GM21423 (cell line): Measurements from ENCODE around the gene FOXF2.

Experiments
- ATAC-seq: cut with Tn5 transposase; IDR thresholded peaks from one replicate; pipeline ENCODE4 v1.9.1; 2021; ENCODE audit warnings: mild to moderate bottlenecking, moderate library complexity; ENCODE audit not compliant: unreplicated experiment

Gene FOXF2

GRCh38 chr6:1378065-1379016 is 11.0 kb upstream of the FOXF2 start:
- no peak for ATAC-seq

DNA sequence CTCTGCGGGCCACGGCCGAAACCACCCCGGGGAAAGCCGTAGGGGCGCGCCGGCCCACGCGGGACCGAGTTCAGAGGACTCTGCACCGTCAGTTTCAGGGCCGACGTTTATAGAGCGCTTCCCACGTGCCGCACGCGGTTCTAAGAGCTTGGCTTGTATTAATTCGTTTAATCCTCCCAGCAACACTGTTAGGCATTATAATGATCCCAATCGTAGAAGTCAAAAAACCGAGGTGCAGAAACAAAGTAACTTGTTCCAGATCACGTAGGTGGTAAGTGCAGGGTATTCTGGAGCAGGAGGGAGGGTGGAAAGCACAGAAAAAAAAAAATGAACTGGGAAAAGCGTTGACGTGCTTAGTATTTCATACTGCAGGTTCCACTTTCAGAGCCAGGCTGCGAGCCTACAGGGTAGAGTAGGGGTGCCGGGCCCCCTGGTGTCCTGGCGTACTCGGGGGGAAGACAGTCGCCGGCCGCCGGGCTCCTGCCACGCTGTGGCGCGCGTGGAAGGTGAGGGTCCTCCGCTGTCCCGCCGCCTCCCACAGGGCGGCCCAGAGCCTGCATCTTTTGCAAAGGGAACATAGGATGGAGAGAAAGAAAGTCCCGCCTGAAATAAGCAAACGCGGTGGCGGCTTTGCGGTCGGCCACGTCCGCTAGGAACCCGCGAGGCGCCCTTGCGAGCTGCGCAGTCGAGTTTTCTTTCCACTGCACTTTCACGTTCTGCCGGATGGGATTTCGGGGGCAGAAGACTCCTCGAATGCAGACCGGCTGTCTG is 10.2 kb upstream of the FOXF2 start:
- ATAC-seq: no peak

- no peak for ATAC-seq
Observed at GRCh38 chr6:1379788-1380147, 9.6 kb upstream of the FOXF2 start.

GRCh38 chr6:1380625-1381427 is 8.6 kb upstream of the FOXF2 start:
- ATAC-seq: no peak

DNA sequence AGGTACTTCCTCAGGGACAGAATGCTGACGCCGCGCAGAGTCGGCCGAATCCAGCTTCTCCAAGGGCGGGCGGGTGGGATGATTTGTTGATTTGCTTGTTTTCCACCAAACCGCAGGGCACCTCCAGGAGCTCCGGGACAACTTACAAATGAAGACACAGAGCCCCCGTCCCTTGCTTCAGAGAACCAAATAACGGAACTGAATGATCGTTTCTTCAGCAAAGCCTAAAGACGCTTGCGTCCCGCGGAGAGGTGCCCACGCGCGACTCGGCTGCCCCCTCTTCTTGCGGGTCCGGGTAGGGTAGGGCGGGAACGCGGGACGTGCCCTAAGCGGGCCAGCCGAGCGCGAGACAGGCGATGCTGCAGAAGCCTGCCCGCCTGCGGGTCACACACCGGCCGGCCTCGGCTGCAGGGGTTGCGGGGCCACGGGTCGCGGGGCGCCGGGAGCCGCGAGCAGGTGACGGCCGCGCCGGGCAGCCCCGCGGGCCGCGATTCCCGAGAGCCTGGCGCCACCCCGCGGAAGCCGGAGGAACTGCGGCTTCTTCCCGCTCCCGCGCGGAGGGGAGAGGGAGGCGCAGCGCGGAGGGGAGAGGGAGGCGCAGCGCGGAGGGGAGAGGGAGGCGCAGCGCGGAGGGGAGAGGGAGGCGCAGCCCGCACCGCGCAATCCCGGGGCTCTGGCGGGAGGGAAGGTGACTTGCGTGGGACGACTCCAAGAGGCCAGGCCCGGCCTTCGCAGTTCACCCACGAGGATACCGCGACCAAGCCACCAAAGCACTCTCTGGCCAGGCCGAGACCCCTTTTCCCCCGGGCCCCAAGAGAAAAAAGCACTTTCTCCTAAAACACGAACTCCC is 7.7 kb upstream of the FOXF2 start:
- ATAC-seq: no peak

DNA sequence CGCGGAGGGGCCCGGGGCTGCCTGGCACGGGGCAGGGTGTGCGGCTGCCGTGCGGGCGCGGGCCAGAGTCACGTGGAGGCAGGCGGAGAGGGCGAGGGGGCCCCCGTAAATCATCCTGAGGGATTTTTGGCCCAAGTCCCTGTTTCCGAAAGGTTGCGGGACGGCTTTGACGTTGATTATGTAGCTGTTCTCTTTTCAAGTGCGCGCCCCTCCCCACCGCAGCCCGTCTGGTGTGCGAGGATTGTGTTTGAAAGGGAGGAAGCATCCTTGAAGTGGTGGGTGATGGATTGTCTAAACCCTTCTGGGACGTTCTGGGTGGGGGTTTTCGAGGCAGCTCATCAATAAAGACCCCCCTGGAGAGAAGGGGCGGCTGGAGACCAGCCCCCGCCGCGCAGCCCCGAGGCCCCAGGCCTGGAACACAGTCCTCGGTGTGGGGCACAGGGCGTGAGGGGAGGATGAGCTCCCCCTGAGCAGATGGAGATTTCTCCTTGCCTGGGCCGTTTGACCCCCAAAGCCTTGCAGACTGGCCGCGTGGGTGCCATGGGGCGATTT is 7.0 kb upstream of the FOXF2 start:
- no peak for ATAC-seq

GRCh38 chr6:1382883-1383728 is 6.3 kb upstream of the FOXF2 start:
- ATAC-seq: no peak

DNA sequence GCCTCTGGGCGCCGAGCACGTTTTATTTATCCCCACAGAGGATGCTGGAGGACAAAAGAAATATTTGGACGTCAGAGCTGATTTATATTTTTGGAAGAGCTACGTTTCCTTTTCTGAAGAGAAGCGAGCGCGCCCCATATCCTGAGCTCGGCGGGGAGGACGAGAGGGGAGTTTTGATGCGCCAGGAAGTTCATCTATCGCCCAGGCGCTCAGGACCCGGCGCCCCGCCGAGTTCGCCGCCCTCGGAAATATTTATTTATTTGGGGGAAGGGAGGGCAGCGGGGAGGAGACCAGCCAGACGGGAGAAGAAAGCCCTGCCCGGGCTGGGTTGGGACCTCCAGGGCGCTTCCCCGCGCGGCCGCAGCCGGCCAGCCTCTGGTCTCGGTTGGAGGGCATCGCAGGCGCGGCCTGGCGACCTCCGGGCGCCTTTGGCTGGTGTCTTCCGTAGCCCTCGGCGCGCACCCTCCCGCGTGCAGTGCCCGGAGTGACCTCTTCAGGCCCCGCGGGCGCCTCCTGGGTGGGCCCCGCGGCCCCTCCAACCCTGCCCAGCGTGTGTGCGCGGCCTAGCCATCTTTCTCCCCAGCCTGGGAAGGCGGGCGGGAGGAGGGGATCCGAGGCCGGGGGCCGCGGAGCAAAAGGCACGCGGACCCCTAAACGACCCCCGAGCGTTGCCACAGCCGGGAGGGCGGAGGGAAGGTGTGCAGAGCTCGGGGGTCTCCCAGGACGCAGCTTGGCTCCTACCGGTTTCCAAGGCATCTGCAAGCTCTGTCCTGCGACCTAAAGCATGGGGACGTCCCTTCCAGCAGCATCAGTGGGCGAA is 5.4 kb upstream of the FOXF2 start:
- no peak for ATAC-seq

GRCh38 chr6:1384549-1385128 is 4.7 kb upstream of the FOXF2 start:
- ATAC-seq: no peak

DNA sequence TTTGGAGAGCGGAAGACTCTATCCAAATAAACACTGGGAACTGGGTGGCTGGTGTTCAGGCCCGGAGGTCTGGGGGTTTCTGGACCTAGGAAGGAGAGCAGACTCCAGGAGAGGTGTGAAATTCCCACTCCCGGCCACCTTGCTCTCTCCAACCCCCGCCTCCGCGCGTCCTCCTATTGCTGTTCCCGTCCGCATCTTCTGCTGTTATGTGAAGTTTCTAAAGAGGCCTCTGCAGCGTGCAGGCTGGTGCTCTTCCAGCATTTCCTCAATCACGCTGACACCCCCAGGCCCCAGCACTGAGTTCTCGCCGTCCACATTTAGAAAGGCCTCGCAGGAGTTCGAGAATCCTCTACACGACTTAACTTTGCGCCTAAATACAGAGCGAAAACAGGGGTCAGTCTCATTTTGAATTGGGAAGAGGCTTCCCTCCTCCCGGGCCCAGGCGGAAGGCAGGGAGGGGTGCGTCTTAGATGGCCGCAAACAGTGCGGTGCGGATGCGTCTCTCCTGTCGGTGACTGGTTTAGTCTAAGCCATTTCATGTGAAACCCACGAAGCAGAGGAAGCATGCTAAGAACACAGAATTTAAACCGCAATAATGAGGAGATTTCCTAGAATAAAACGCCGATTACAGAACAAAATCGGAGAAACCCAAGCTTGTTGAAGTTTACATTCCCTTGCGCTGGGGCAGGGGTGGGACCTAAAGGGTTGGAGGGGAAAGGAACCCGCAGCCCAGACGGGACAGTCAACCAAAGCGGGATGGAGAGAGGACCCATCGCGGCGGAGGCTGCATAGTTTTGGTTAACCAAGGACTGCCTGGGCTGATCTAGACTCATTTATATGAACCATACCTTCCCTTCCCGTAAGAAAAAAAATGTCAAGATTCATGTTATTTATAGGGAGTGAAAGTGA is 4.0 kb upstream of the FOXF2 start:
- ATAC-seq: no peak

- no peak for ATAC-seq
Observed at GRCh38 chr6:1386038-1386709, 3.2 kb upstream of the FOXF2 start.

GRCh38 chr6:1387538-1387875 is 1.9 kb upstream of the FOXF2 start:
- no peak for ATAC-seq

DNA sequence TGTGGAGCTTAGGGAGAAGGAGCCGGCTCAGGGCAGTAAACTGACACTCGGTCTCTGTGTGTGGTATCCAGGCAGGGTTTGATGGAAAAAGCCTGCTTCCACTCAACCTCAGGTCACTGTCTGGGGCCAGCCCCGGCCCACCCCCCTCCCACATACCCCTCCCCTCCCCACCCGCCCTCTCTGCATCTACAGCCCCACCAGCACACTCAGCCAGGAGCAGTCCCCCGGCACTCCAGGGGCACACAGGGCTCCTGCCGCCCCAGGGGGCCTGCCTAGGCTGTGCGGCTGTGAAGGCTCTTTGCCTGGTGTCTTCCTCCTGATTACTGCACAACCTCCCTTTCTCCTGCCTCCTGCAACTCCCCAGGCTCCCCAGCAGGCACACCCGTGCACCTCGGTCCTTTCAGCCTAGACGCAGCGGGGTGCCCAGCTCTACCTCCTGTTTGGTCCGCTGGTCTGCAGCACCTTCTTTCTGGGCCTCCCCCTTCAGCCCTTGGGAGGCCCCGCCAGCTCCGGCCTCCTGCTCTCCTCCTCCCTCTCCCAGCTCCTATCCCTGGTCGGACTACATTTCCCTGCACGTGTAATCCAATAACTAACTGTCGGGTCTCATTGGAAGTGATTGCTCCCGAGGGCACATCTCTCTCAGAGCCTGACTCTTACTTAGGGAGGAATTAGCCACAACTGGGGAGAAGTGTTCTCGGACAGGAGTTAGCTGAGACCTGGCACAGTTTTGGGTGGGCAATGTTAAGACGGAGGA is 1.3 kb upstream of the FOXF2 start:
- no peak for ATAC-seq

DNA sequence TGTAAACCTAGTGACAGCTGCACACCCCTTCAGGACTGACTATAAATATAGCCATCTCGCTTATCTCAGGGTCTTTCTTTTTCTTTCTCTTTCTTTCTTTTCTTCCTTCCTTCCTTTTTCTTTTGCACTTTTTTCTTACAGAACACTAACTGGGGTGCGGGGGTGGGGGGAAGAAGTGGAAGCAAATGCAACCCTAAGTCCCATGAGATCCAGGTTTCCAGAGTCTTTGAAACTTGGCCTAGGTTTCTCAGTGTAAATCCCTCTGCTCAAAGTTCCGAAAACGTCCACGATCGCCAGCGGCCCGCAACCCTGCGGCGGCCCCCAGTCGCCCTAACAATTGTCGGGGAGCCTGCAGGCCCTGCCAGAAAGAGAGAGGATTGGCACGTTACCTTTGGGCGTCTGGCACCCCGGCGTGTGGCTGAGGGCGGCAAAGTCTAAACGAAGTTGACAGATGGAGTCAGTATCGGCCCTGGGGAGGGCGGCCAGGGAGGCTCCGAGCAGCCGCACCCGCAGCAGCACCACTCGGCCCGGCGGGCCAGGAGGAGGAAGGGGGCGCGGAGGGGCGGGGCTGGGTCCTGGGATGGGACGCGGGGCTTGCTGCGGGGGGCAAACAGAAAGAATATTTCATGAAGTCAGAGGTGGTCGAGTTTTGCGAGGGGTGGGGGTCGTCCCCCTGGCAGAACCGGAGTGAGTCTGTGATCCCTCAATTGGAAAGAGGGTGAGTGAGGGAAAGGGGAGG is 577 bp upstream of the FOXF2 start:
- ATAC-seq: no peak
